Measurements from ENCODE around the gene UNC5C.
A peak's percentile ranks its signal among the peaks of the same experiment; 100 is the strongest.
"Not testable (repeated sequence)": the region's sequence is repeated elsewhere in the genome, so short reads cannot be mapped to it uniquely, and the experiment has no call there.

The UNC5C gene

GRCh38 chr4:95209927-95210326 is 338.8 kb downstream of the UNC5C start:
- no peak for DNase-seq

GRCh38 chr4:95204873-95205272 is 343.9 kb downstream of the UNC5C start:
- DNase-seq, result no peak

DNA sequence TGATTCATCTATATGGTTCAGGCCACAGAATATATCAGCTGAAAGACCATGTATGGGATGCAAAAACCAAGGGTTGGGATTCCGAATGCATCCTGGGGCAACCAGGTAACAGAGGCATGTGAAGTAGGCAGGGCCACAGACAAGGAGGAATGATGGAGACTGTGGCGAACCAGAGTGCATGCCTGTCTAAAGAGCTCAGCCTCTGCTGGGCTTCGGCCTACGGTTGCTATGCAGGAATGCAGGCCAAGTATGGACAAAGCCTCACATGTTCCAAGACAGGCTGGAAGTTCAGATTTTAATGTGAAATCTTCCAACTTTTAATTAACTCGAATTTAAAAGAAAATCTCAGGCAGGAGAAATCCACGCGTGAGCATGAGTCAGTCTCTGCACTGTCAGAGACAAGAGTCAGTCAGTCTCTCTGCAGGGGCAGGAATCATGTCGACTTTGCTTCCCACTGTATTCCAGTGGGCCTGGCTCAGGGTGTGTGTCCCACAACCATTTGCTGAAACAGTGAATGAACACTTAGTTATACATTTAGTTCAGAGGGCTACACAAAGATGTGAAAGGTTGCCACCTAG is 344.4 kb downstream of the UNC5C start:
- no peak for DNase-seq

GRCh38 chr4:95198961-95199360 is 349.8 kb downstream of the UNC5C start:
- DNase-seq, result no peak

DNA sequence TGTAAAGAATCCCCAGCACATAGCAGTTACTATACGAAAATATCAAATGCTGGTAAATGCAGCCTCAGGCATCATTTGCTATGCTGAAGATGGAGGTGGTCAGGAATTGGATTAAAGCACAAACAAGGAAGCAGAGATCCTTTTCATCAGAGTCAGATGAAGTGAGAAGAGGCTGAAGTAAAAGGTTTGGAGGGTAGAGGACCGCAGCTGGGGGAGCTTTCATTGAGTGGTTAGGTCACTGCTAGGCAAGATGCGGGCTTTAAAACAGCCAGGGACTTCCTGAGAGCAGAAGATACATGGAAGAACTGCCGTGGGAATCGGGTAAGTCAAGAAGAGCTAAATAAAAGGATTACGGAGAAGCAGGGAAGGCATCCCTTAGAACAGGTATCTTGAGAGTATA is 351.4 kb downstream of the UNC5C start:
- DNase-seq, result no peak

DNA sequence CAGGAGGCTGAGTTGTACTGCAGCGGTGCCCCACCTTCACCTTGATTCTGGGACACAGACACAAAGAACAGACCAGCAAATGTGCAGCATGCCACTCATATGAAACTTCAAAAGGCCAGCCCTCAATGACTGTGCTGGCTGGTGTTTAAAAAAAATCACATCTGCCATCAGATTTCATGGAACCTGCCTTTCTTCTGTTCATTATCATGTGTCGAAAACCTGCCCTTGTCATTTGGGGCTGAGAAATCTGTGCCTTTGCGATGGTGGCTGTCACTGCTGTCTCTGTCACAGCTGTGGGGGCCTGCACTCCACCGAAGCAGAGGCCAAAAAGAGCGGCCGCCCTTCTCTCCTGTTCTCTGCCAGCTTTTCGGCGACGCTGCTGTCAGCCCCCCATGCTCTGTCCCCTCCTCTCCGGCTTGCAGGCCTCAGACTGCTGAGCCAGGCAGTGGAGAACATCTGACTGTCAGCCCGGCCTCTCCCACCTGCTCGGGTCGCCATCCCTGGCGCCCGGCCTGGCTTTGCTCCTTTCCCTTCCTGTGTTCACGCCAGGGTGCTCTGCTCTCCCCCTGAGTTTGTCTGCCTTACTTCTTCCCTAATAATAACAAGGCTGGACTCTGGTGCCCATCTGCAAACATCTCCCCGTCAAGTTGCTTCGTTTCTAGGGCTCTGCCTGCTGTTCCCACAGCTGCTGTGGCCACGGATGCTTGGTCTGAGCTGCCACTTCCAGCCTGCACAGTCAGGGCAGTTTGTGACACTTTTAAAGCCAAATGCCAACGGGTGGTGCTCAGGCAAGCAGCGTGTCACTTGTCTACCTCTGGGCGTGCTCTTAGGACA is 355.2 kb downstream of the UNC5C start:
- no peak for DNase-seq

DNA sequence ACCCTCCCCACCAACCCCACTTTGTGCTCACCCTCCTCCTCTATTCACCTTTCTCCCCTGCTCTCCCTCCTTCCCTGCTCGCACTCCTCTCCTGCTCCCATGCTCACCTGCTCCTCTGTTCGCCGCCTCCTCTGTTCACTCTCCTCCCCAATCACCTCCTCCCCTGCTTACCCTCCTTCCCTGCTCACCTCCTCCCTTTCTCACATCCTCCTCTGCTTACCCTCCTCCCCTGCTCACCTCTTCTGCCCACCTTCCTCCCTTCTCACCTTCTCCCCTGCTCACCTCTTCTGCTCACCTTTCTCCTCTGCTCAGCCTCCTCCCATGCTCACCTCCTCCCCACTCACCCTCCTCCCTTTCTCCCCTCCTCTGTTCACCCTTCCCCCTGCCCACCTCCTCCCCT is 357.2 kb downstream of the UNC5C start:
- DNase-seq, result no peak

DNA sequence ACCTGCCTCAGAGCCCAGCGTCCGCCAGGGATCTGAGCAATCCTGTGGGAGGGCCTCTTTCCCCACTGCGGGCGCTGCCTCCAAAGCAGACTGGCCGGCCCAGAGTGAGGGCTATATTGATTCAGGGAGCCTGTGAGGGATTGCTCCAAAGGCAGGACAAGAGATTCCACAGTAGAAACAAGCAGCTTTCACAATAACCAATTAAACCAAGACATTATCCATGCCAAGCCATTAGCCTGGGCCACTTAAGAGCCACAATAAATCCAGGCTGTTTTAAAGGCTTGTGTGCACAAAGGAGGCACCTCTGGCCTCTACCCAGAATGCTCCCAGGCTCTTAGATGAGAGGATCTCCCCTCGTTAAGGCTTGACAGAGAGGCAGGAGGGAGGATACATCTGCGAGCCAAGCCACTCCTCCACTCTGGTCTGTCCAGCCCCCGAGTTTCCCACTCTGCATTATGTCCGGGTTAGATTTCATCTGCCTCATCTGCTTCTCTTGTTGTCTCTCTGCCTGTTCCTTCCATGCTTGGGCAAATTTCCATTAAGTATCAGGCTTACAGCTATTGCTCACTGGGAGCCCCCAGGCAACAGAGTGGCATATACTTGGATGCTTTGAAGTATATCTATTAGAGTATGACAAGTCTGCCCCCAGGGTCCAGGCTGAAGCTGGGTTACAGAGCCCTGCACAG is 357.9 kb downstream of the UNC5C start:
- DNase-seq, result no peak

- no peak for DNase-seq
Measured at GRCh38 chr4:95188701-95189370, 359.9 kb downstream of the UNC5C start.

DNA sequence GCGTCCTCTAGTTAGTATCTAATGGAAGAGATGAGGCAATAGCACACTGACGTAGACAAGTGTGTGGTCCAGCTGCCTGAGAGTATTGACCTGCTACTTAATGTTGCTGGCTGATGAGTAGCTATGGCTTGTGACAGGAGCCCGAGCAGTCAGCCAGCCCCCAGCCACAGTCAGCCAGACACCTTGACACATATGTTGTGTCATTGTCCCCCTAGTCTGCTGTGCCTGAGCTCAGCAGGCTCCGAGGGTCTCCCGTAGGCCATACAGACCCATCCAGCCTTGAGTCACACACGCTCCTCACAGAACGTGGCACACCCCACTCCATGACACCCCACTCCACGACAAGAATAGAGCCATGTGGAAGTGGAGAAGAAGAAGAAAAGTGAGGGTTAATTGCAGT is 362.1 kb downstream of the UNC5C start:
- no peak for DNase-seq

DNA sequence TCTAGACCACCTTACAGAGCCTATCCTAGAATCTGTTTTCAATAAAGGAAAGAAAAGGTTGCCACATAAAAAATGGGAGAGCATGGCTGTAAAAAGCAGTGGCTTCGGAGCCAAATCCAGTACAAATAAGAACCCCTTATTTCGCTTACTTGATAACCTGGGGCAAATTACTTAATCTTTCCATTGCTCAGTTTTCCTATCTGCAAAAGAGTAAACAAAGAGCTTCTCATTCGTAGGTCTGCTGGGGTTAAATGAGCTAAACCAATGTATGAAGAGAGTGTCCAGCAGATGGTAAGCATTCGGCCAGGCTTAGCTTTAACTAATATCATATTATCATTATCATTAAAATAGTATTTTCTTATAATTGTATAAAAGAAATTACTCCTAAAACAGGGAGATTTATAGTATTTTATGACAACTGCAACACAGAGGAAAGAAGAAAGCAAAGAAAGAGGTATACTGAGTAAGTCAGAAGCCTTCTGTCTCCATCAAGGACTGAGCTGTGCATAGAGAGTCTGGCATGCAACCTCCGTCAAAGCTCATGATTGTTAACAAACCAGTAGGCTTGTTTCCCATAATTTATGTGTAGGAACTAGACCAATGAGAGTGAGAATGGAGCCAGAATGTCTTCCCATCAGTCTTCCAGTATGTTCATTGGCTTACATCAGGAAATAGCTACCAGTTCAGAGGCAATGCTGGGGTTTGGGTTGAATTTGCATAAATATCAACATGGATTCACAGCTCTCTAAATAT is 364.9 kb downstream of the UNC5C start:
- no peak for DNase-seq

GRCh38 chr4:95181996-95182306 is 366.8 kb downstream of the UNC5C start:
- DNase-seq, result no peak

DNA sequence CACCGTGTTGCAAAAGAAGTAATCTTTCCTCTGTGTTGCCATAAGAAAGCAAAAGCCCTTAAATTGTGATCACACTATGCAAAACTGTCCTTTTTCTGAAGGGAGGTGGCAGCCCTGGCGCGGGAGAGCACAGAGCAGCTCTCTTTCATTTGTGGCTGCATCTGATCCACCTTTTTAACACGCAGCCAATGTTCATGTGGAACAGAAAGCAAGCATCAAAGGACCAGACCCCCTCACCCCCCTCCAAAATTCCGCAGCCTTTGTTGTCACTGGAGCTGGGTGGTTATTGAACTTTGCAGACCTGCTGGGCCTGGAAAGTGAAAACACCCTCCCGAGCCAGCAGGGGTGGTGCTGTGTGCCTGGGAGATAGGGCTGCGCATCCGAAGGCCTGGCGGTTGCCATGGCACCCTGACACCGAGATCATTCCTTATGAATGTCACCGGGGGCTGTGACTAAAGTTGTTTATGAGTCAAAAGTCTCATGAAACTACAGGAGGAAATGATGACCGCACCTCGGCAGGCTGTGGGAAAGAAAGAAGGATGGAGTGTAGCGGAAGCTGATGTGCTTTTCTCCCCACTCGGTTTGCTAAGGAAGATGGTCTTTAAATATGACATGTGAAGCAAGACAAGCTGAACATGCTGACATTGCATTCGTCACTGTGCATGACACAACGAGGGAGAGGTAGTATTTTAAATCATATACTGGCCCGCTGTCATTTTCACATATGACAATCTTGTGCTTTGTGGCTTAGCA is 367.4 kb downstream of the UNC5C start:
- DNase-seq, result no peak

GRCh38 chr4:95180531-95181242 is 368.1 kb downstream of the UNC5C start:
- DNase-seq, result no peak

- no peak for DNase-seq
Measured at GRCh38 chr4:95178938-95179337, 369.8 kb downstream of the UNC5C start.

DNA sequence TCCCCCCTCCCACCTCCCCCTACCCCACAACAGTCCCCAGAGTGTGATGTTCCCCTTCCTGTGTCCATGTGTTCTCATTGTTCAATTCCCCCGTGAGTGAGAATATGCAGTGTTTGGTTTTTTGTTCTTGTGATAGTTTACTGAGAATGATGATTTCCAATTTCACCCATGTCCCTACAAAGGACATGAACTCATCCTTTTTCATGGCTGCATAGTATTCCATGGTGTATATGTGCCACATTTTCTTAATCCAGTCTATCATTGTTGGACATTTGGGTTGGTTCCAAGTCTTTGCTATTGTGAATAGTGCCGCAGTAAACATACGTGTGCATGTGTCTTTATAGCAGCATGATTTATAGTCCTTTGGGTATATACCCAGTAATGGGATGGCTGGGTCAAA is 377.4 kb downstream of the UNC5C start:
- not testable (repeated sequence) for DNase-seq

DNA sequence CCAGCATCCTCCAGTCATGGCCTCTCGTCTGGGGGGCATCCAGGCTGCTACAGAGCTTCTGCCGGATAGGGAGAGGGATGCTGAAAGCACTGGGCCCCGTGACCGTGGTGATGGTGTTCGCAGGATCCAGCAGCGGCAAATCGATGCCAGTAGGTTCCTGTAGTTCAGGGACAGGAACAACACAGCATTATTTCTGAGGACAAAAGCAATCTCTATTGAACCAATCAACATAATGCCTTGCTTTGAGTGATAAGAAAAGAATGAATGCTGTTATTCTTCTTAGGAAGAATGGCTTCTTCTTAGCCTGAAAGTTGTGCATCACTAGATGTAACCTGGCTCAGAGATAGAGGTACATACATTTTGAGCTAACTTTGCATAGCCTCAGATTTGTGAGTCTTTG is 378.6 kb downstream of the UNC5C start:
- no peak for DNase-seq

DNA sequence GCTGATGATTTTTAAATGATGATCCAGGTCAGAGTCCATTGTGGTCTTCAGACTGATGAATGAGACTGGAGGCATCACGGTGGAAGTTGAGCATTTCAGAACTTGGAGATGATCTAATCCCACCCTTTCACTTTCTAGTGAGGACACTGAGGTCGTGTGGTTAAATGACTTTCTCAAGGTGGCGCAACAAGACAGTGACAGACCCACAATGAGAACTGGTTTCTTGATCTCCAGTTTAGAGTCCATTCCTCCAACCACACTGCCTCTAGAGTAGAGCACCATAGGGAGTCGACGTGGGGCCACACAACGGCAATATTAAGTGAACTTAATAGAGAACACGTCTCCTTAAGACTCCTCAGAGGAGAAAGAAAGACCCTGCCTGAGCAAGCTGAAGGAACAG is 381.0 kb downstream of the UNC5C start:
- no peak for DNase-seq

DNA sequence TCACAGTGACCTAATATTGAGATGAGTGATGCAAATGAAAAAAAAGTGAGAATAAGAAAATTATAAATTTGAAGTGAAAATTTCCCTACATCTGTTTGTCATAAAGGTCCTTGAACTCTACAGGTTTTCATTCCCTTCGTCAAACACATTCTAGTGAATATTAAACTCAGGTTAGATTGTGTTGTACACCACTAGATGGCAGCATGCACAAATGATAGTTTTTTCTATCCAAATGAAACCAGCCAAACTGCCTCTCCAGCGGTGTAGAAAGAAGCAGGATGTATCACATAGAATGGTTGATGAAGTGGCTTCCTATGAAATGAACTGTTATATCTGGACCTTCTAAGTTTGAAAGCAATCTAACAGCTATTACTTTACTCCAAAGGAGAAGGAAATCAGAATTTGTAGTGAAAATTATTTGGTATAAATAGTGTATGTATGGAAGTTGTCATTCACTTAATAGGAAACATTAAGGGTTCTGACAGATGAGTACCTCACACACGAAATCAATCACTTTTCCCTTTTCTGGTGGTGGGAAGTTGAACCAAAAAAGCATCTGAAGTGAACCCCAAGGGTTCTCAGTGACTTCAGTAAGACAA is 382.7 kb downstream of the UNC5C start:
- peak in 1 of 2 donors; percentile 43 for DNase-seq

DNA sequence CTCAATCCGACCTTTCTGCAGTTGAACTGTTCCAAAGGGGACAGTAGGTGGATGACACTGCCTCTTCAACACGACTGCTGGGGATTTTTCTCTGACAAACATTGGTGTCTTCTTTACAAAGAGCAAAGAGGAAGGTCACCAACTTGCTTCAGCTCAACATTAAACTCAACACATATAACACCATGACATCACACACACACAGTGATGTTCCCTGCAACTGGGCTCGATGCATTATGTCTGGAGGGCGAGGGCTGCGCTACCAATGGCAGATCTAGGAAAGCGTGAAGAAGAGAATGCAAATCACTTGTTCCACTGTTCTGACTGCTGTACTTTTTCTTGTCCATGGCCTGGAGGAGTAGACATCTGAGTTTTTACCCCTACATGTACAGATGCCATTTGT is 385.9 kb downstream of the UNC5C start:
- DNase-seq, result no peak

All from bone marrow (tissue), 2 donors.